Lung (tissue), 12 donors: ENCODE measurements around the gene STXBP3. TPM values are rescaled to one million over a fixed set of nuclear protein-coding genes. Genes with fewer than 3 reads are reported as not detected.

Experiments used
- ATAC-seq: fragments of 200-7000 bp; cut with Tn5 transposase; one replicate; pipeline ENCODE4 v1.9.1; 2020; ENCODE audit warnings: moderate number of reproducible peaks; ENCODE audit not compliant: insufficient read depth, low FRiP score
- DNase-seq, 3 donors: peaks; one replicate each; pipeline ENCODE4 v3.0.0-alpha.2; 2013 to 2017
- H3K27ac ChIP-seq, 2 donors: one replicate each; pipeline ENCODE4 v1.5.1; 2013; ENCODE audit warnings: mild to moderate bottlenecking in 2 of 2, moderate library complexity in 2 of 2, control low read depth in 1 of 2, inconsistent platforms in 1 of 2, low read depth in 1 of 2, low read length in 1 of 2
- H3K27me3 ChIP-seq, 3 donors: one replicate each; pipeline ENCODE4 v1.5.1; 2013; ENCODE audit warnings: low read length in 2 of 3; ENCODE audit not compliant: control insufficient read depth in 3 of 3, insufficient read depth in 3 of 3
- H3K36me3 ChIP-seq, 4 donors: one replicate each; pipeline ENCODE4 v1.5.1; 2013; ENCODE audit warnings: low read length in 4 of 4, mild to moderate bottlenecking in 1 of 4, moderate library complexity in 1 of 4; ENCODE audit not compliant: control insufficient read depth in 4 of 4, insufficient read depth in 4 of 4
- H3K4me1 ChIP-seq, 5 donors: one replicate each; pipeline ENCODE4 v1.5.1; 2013; ENCODE audit warnings: low read length in 5 of 5, mild to moderate bottlenecking in 2 of 5, moderate library complexity in 1 of 5; ENCODE audit not compliant: control insufficient read depth in 5 of 5, insufficient read depth in 5 of 5
- H3K4me3 ChIP-seq: one replicate; pipeline ENCODE4 v1.5.1; 2013; ENCODE audit warnings: mild to moderate bottlenecking, control low read depth, moderate library complexity
- H3K9ac ChIP-seq, 2 donors: one replicate each; pipeline ENCODE4 v1.5.1; 2013; ENCODE audit warnings: low read length in 2 of 2, control low read depth in 1 of 2; ENCODE audit not compliant: insufficient read depth in 1 of 2
- H3K9me3 ChIP-seq, 4 donors: one replicate each; pipeline ENCODE4 v1.5.1; 2013; ENCODE audit warnings: low read length in 3 of 4, mild to moderate bottlenecking in 1 of 4, moderate library complexity in 1 of 4; ENCODE audit not compliant: control insufficient read depth in 4 of 4, insufficient read depth in 3 of 4
- CTCF ChIP-seq: IDR thresholded peaks from 2 replicates; pipeline ENCODE4 v1.5.1; 2012; ENCODE audit warnings: mild to moderate bottlenecking; ENCODE audit errors: control extremely low read depth, extremely low read depth
- WGBS, 2 donors: extraction: QIAGEN DNeasy Blood & Tissue Kit; methylation state at CpG; one replicate each; pipeline ENCODE4 v1.1.7; 2013; 5-methylcytosine and 5-hydroxymethylcytosine counted together
- polyA plus RNA-seq, 2 donors: library from polyadenylated mRNA; stranded (reverse); fragments of 200-250 nt; gene quantifications; one replicate each; pipeline ENCODE4 v1.2.1, GENCODE V29; 2013
- total RNA-seq, 2 donors: library from RNA; depleted of rRNA in 1 of 2; stranded (reverse); fragments of >200 nt in 1 of 2; gene quantifications; one replicate each; pipeline ENCODE4 v1.2.1, GENCODE V29; 2014 to 2021
- donor health status: control.
- donor health status: control.
- donor health status: Bipolar disorder and iron deficiency.
- donor health status: healthy.
- donor health status: DM: yes; HTN: yes; CAD: no.

The STXBP3 gene
- total and polyA plus RNA-seq, 4 donors: 33.6 to 83.6 (median 40.0) TPM

GRCh38 chr1:108826081-108826635, 79.7 kb downstream of the STXBP3 start:
- H3K27ac ChIP-seq: no peak overlapping the region
- H3K4me1 ChIP-seq: peaks cover 5 to 33% (median 7%) of the 10 kb centered on the region in 5 donors
- WGBS, 2 donors: 93 to 94% methylated on average over 3 of the region's 3 CpGs
- H3K9ac ChIP-seq: no peak overlapping the region
- H3K9me3 ChIP-seq: no peaks in the 10 kb centered on the region
- DNase-seq (no peak), ATAC-seq (no peak)
- H3K36me3 ChIP-seq: peaks cover 0 to 2% (median 0%) of the 10 kb centered on the region in 4 donors
- H3K4me3 ChIP-seq: no peak overlapping the region
- no peaks in the 10 kb centered on the region for H3K27me3 ChIP-seq
- no peak for TF ChIP-seq CTCF

- no peak overlapping the region for H3K4me3 ChIP-seq
- peak; percentile 58 for TF ChIP-seq CTCF
Observed at GRCh38 chr1:108828074-108828961, 81.8 kb downstream of the STXBP3 start.

DNA sequence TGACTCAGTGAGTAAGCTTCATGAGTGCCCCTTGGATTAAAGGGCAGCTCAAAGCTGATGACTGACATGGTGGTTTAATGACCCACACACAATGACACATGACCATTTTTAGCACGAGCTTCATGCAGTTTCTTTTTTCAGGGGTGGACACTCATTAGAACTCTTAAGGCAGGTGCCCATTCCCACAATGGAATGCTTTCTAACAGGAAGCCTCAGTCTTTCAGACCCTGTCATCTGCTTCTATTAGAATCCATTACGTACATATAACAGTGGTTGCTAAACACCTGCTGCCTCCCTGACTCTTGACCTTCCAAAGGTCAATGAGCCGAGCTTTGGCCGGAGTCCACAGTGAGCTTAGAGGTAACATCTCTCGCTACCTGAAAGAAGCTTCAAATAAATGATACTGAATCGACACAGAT, 83.0 kb downstream of the STXBP3 start:
- Histone ChIP-seq H3K27me3 (no peaks in the 10 kb centered on the region), H3K9me3 (no peaks in the 10 kb centered on the region), H3K4me3 (no peak overlapping the region), H3K4me1 (peaks cover 5 to 37% (median 9%) of the 10 kb centered on the region in 5 donors), H3K36me3 (no peaks in the 10 kb centered on the region), H3K9ac (no peak overlapping the region), H3K27ac (peak overlapping the region in 1 of 2 donors; percentile 88)
- 65 to 78% methylated on average over 6 of the region's 6 CpGs for WGBS, 2 donors
- ATAC-seq (no peak), DNase-seq (no peak)
- no peak for TF ChIP-seq CTCF

More at GRCh38 chr1:108828074-108828961, 81.8 kb downstream of the STXBP3 start:
- Histone ChIP-seq H3K9ac (no peak overlapping the region), H3K27me3 (no peaks in the 10 kb centered on the region), H3K4me1 (peaks cover 5 to 37% (median 9%) of the 10 kb centered on the region in 5 donors), H3K27ac (peak overlapping the region in 1 of 2 donors; percentile 75), H3K9me3 (no peaks in the 10 kb centered on the region), H3K36me3 (no peaks in the 10 kb centered on the region)
- DNase-seq (peak; percentile 86 to 97 (median 96)), ATAC-seq (peak; percentile 51)
- 32 to 35% methylated on average over 12 of the region's 12 CpGs for WGBS, 2 donors
